Thyroid gland (tissue), 4 donors: Measurements from ENCODE around the gene GJA1. TPM values are rescaled to one million over a fixed set of nuclear protein-coding genes. Genes with fewer than 3 reads are reported as not detected.
"Not testable (repeated sequence)": the region's sequence is repeated elsewhere in the genome, so short reads cannot be mapped to it uniquely, and the experiment has no call there.

Source experiments
- DNase-seq, 2 donors: peaks; one replicate each; pipeline ENCODE4 v3.0.0-alpha.2; 2019
- H3K27ac ChIP-seq, 3 donors: fragments of 200-600 bp; sonication (generic); 1 replicate in 2 of 3; 2 replicates in 1 of 3; pipeline ENCODE4 v1.5.1; 2016 to 2019; ENCODE audit warnings: mild to moderate bottlenecking in 1 of 3, moderate library complexity in 1 of 3
- H3K27me3 ChIP-seq: fragments of 200-600 bp; sonication (generic); one replicate; pipeline ENCODE4 v1.5.1; 2019
- H3K36me3 ChIP-seq, 2 donors: fragments of 200-600 bp; sonication (generic); one replicate each; pipeline ENCODE4 v1.5.1; 2016 to 2019
- H3K4me1 ChIP-seq, 2 donors: fragments of 200-600 bp; sonication (generic); one replicate each; pipeline ENCODE4 v1.5.1; 2017 to 2019
- H3K4me3 ChIP-seq, 3 donors: fragments of 200-600 bp; sonication (generic); replicated peaks in 1 of 3; 1 replicate in 2 of 3; 2 replicates in 1 of 3; pipeline ENCODE4 v1.5.1; 2016; ENCODE audit warnings: mild to moderate bottlenecking in 1 of 3
- H3K9me3 ChIP-seq: fragments of 200-600 bp; sonication (generic); one replicate; pipeline ENCODE4 v1.5.1; 2017
- CTCF ChIP-seq, 6 experiments: fragments of 200-600 bp in 3 of 6; fragments of 450-650 bp in 3 of 6; sonication (generic) in 3 of 6; IDR thresholded peaks; one replicate each; pipeline ENCODE4 v1.5.1; 2016 to 2019; ENCODE audit warnings: antibody characterized with exemption in 6 of 6, mild to moderate bottlenecking in 2 of 6, inconsistent platforms in 1 of 6, moderate library complexity in 1 of 6
- POLR2A ChIP-seq, 2 donors: fragments of 450-650 bp; IDR thresholded peaks; one replicate each; pipeline ENCODE4 v1.6.1; 2017; ENCODE audit warnings: antibody characterized with exemption in 2 of 2, mild to moderate bottlenecking in 2 of 2, moderate library complexity in 1 of 2
- WGBS, 2 donors: methylation state at CpG; one replicate each; pipeline ENCODE4 v1.1.5; 2017; 5-methylcytosine and 5-hydroxymethylcytosine counted together
- intact Hi-C: fragments of 100-400 bp; cut with DNase I; formaldehyde crosslinking; loops from one replicate; pipeline ENCODE4 v1.15.1; 2023
- total RNA-seq, 4 donors: library from RNA; depleted of rRNA; stranded (reverse); fragments of >200 nt; gene quantifications; one replicate each; pipeline ENCODE4 v1.2.3, GENCODE V29; 2016

The GJA1 gene
- 100 to 1,000 TPM; 158 to 219 (median 197) TPM for total RNA-seq

GRCh38 chr6:121435444-121436069, at the start of gene GJA1:
GJA1 (plus strand) TSS chr6:121435646; CDS start chr6:121446848, 11,202 bp downstream.
- DNase-seq, result peak; percentile 76 to 77
- Histone ChIP-seq H3K27ac (peak within 1 kb of the TSS; percentile 95 to 99 (median 97)), H3K9me3 (no peaks in the 10 kb centered on the region), H3K27me3 (no peaks in the 10 kb centered on the region), H3K4me3 (peak within 1 kb of the TSS; percentile 52 to 99 (median 68)), H3K36me3 (no peaks in the 10 kb centered on the region), H3K4me1 (peaks cover 11 to 18% of the 10 kb centered on the region in 2 donors)
- 5 to 8% methylated on average over 5 of the region's 5 CpGs for WGBS, 2 donors
- TF ChIP-seq POLR2A (IDR thresholded peaks at IDR 0.05), result peak in 1 of 2 donors; percentile 98
- TF ChIP-seq CTCF (IDR thresholded peaks at IDR 0.05), result no peak
- intact Hi-C loops, result loop anchor here (5.0 kb wide), 1 partner anchor 72 kb away; no protein-coding TSS in a partner anchor

GRCh38 chr6:121386551-121386950, 48.9 kb upstream of the GJA1 start:
- H3K27me3 ChIP-seq, H3K36me3 ChIP-seq, H3K27ac ChIP-seq, H3K4me3 ChIP-seq, intact Hi-C loops, DNase-seq, H3K4me1 ChIP-seq, H3K9me3 ChIP-seq: not testable (repeated sequence)
- 93 to 96% methylated on average over 3 of the region's 3 CpGs for WGBS, 2 donors

- H3K4me1 ChIP-seq, result no peaks in the 10 kb centered on the region
- 73 to 80% methylated on average over 1 to 3 of the region's 3 CpGs for WGBS, 2 donors
- intact Hi-C loops, result no loop called here
Measured at GRCh38 chr6:121389419-121389818, 46.0 kb upstream of the GJA1 start.

GRCh38 chr6:121393731-121394505, 41.5 kb upstream of the GJA1 start:
- Histone ChIP-seq H3K4me1 (no peaks in the 10 kb centered on the region), H3K27me3 (no peaks in the 10 kb centered on the region), H3K4me3 (no peak overlapping the region), H3K9me3 (no peaks in the 10 kb centered on the region), H3K36me3 (no peaks in the 10 kb centered on the region), H3K27ac (no peak overlapping the region)
- TF ChIP-seq POLR2A (IDR thresholded peaks at IDR 0.05), result no peak
- TF ChIP-seq CTCF (IDR thresholded peaks at IDR 0.05), result no peak
- WGBS, 2 donors, result 83 to 96% methylated on average over 1 of the region's 1 CpG
- intact Hi-C loops, result no loop called here
- DNase-seq, result no peak

More at GRCh38 chr6:121389419-121389818, 46.0 kb upstream of the GJA1 start:
- Histone ChIP-seq H3K27ac (no peak overlapping the region), H3K27me3 (no peaks in the 10 kb centered on the region), H3K9me3 (no peaks in the 10 kb centered on the region), H3K36me3 (no peaks in the 10 kb centered on the region), H3K4me3 (no peak overlapping the region)
- TF ChIP-seq POLR2A (IDR thresholded peaks at IDR 0.05), result no peak
- no peak for TF ChIP-seq CTCF (IDR thresholded peaks at IDR 0.05)
- DNase-seq, result no peak

GRCh38 chr6:121395736-121396135, 39.7 kb upstream of the GJA1 start:
- Histone ChIP-seq H3K27me3 (no peaks in the 10 kb centered on the region), H3K36me3 (no peaks in the 10 kb centered on the region), H3K4me3 (no peak overlapping the region), H3K4me1 (no peaks in the 10 kb centered on the region), H3K9me3 (no peaks in the 10 kb centered on the region), H3K27ac (no peak overlapping the region)
- no peak for TF ChIP-seq CTCF (IDR thresholded peaks at IDR 0.05)
- TF ChIP-seq POLR2A (IDR thresholded peaks at IDR 0.05), result no peak
- intact Hi-C loops, result no loop called here
- DNase-seq, result no peak
- 90 to 91% methylated on average over 4 of the region's 4 CpGs for WGBS, 2 donors

GRCh38 chr6:121397188-121397587, 38.3 kb upstream of the GJA1 start:
- H3K9me3 ChIP-seq, H3K27me3 ChIP-seq, H3K36me3 ChIP-seq, intact Hi-C loops, H3K4me1 ChIP-seq, H3K4me3 ChIP-seq, H3K27ac ChIP-seq, DNase-seq: not testable (repeated sequence)
- 88 to 89% methylated on average over 6 of the region's 6 CpGs for WGBS, 2 donors
